PC-9 (cell line): ENCODE measurements around the gene CDON.

Experiments used
- CTCF ChIP-seq: fragments of 200-600 bp; sonication (generic); conservative IDR thresholded peaks from 2 replicates; pipeline ENCODE4 v1.6.1; 2017; ENCODE audit warnings: mixed run types, antibody characterized with exemption, mild to moderate bottlenecking, moderate library complexity
- EZH2 ChIP-seq: fragments of 200-600 bp; sonication (generic); IDR thresholded peaks from 2 replicates; pipeline ENCODE4 v1.8.0; 2017; ENCODE audit warnings: antibody characterized with exemption, low read depth

GRCh38 chr11:125954945-125955640 is 107.6 kb downstream of the CDON start:
- TF ChIP-seq CTCF (no peak), EZH2 (no peak)
